ENCODE results near the gene GRID1.

GRID1 gene

DNA sequence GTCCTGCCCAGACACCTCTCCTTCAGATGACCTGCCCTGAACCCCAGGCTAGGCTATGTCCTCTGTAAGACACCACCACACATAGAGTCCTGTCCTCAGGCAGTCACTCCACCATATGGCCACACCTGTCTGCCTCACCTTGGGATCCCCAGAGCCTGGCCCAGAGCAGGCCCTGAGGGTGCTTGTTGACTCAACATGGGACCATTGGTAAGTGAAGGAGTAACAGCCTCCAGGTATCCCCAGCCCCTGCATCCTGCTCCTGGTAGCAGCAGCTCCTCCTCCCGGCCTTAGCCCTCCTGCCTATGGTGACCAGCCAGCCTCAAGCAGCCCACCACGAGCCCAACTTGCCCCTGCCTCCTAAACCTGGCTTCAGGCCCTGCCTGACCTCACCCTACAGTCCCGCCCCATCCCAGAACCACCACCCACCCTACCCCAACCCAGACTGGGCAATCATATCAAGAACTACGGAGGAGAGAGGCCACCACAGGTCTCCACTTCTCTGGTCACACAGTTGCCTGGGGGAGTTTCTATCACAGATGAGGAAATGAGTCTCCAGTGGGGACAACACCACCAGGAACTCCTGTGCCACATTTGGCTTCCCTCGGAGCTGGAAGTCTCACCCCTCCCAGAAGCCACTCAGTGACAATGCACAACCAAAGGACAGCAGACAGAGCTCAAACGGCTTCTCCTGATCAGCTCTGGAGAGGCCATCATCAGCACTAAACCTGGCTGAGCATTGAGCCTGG lies 136.6 kb downstream of the GRID1 start:
- no peaks in the 10 kb centered on the region for H3K9me3 ChIP-seq (ENCODE audit: low read depth, low read length)
- no peak overlapping the region for H3K9ac ChIP-seq (ENCODE audit: insufficient read length)
- no peak for DNase-seq (ENCODE audit: low read depth, low spot score)
- TF ChIP-seq POLR2AphosphoS5 (IDR thresholded peaks at IDR 0.05; ENCODE audit: borderline replicate concordance, low read depth, low read length): no peak
- TF ChIP-seq EZH2 (IDR thresholded peaks at IDR 0.05): no peak
- TF ChIP-seq FOXP2 (optimal IDR thresholded peaks at IDR 0.05; ENCODE audit: control extremely low read depth, extremely low read length, insufficient read depth): no peak
- H3K4me3 ChIP-seq: no peak overlapping the region
- H3K36me3 ChIP-seq (ENCODE audit: insufficient read depth, low read length): no peaks in the 10 kb centered on the region
- no peak overlapping the region for H3K27ac ChIP-seq

DNA sequence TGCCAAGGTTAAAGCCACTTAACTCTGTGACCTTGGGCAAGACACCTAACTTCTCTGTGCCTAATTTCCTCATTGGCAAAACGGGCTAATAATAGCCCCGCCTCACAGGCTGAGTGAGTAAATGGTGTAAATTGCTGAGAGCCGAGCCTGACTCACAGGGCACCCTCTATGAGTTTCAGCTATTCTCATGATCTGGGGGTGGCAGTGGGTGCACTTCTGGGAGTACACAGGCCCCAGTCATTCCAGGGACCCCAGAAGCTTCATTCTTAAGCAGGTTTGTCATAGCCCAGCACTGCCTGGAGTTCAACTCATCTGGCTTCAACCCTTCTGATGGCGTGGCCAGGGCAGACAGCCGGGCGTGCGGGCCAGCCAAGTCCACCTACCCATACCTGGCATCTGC lies 137.2 kb downstream of the GRID1 start:
- TF ChIP-seq EZH2 (IDR thresholded peaks at IDR 0.05) (no peak), FOXP2 (optimal IDR thresholded peaks at IDR 0.05; ENCODE audit: control extremely low read depth, extremely low read length, insufficient read depth) (no peak), POLR2AphosphoS5 (IDR thresholded peaks at IDR 0.05; ENCODE audit: borderline replicate concordance, low read depth, low read length) (no peak)
- H3K4me3 ChIP-seq: no peak overlapping the region

DNA sequence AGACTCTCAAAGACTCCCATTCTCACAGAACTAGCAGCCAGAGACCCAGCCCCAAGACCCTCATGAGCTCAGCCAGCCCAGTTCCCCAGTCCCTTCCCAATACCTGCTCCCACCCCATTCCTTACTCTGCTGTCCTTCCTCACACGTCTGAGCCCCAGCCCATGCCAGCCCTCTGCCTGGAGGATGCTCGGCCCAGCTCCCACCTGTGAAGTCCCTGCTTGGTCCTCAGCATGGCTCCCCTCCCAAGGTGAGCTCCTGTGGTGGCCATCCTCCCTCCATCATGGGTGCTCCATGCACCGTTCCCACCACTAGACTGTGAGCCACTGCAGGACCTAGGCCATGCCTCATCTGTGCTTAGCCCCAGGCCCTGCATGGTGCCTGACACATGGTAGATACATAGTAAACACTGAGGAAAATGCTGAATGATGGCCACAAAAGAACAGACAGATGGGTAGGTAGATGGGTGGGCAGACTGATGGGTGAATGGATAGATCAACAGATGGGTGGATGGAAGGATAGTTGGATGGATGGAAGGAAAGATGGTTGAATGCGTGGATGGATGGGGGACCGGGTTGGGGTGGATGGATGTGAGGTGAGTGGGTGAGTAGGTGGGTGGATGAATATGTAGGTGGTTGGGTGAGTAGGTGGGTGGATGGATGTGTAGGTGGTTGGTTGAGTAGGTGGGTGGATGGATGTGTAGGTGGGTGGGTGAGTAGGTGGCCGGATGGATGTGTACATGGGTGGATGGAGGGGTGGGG lies 138.9 kb downstream of the GRID1 start:
- Histone ChIP-seq H3K4me3 (no peak overlapping the region), H3K9ac (ENCODE audit: insufficient read length) (no peak overlapping the region), H3K27ac (no peak overlapping the region), H3K9me3 (ENCODE audit: low read depth, low read length) (no peaks in the 10 kb centered on the region), H3K36me3 (ENCODE audit: insufficient read depth, low read length) (no peaks in the 10 kb centered on the region)
- DNase-seq (ENCODE audit: low read depth, low spot score): no peak
- TF ChIP-seq FOXP2 (optimal IDR thresholded peaks at IDR 0.05; ENCODE audit: control extremely low read depth, extremely low read length, insufficient read depth) (no peak), POLR2AphosphoS5 (IDR thresholded peaks at IDR 0.05; ENCODE audit: borderline replicate concordance, low read depth, low read length) (no peak), EZH2 (IDR thresholded peaks at IDR 0.05) (no peak)

More for the DNA sequence above, 137.2 kb downstream of the GRID1 start:
- Histone ChIP-seq H3K9me3 (ENCODE audit: low read depth, low read length) (no peaks in the 10 kb centered on the region), H3K36me3 (ENCODE audit: insufficient read depth, low read length) (no peaks in the 10 kb centered on the region), H3K27ac (no peak overlapping the region), H3K9ac (ENCODE audit: insufficient read length) (no peak overlapping the region)
- DNase-seq (ENCODE audit: low read depth, low spot score): no peak

DNA sequence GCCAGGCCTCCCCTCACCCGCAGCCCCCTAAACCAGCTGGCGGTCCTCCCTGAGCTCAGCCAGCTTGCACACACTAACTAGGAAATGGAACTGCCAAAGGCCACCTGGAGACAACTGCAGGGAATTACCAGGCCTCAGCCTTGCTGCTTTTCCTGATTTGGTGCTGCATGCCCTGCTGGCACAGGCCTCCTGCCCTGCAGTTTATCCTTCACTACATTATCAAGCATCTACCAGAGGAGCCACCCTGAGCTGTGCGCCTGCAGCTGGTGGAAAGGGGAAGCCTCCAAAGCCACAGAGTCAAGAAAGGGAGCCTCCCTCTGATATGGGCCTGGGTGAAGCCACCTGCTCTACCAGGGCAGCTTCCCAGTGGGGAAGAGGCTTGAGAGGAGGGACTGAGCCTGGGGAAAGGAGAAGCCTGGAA lies 139.8 kb downstream of the GRID1 start:
- Histone ChIP-seq H3K9me3 (ENCODE audit: low read depth, low read length) (no peaks in the 10 kb centered on the region), H3K27ac (no peak overlapping the region), H3K4me3 (no peak overlapping the region), H3K36me3 (ENCODE audit: insufficient read depth, low read length) (no peaks in the 10 kb centered on the region), H3K9ac (ENCODE audit: insufficient read length) (no peak overlapping the region)
- DNase-seq (ENCODE audit: low read depth, low spot score): no peak
- TF ChIP-seq EZH2 (IDR thresholded peaks at IDR 0.05) (no peak), FOXP2 (optimal IDR thresholded peaks at IDR 0.05; ENCODE audit: control extremely low read depth, extremely low read length, insufficient read depth) (no peak), POLR2AphosphoS5 (IDR thresholded peaks at IDR 0.05; ENCODE audit: borderline replicate concordance, low read depth, low read length) (no peak)

DNA sequence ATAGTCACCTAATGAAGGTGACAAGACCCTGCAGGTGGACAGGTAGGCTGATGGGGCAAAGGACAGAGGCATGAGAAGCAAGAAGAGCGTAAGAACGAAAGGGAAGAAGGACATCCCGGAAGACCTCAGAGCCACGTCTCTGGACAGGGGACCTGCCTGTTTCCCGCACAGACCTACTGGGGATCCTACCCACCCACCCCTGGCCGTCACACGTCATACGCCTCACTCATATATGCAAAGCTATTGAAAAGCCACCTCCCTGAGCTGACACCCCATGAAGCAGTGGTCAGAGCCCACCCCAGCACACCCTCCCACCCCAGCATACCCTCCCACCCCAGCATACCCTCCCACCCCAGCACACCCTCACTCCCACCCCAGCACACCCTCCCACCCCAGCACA lies 140.6 kb downstream of the GRID1 start:
- DNase-seq (ENCODE audit: low read depth, low spot score): no peak
- H3K27ac ChIP-seq: no peak overlapping the region
- no peak overlapping the region for H3K9ac ChIP-seq (ENCODE audit: insufficient read length)
- H3K9me3 ChIP-seq (ENCODE audit: low read depth, low read length): no peaks in the 10 kb centered on the region
- H3K4me3 ChIP-seq: no peak overlapping the region
- no peak for TF ChIP-seq EZH2 (IDR thresholded peaks at IDR 0.05)
- no peaks in the 10 kb centered on the region for H3K36me3 ChIP-seq (ENCODE audit: insufficient read depth, low read length)

DNA sequence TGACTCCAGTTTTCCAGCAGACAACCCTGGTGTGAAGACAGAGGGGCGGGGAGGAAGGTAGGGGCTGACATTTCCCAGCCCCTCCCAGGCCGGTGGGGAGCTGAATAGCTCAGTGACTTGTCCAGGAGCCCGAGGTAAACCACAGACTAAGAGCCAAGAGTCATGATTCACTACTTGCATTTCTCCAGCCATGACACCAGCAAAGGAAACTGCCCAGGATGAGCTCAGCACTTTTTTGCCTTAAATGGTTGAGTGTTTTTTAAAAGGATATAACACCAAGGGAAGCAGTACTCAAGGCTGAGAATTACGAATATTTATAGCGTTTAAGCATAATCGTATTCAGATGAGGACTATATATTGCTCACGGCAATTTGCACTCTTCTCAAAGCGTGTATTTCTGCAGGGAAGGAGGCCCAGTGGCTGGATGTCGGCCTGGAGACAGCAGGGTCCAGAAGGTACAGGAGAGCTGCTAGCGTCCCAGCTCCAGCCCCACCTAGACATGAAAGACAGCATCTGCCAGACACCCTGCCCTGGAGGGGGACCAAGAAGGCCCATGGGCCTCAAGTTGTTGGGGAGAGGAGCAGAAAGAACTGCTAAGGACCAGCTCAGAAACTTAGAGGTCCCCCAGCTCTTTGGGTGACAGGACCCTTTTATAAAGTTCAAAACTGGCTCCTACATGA lies 141.4 kb downstream of the GRID1 start:
- no peak overlapping the region for H3K9ac ChIP-seq (ENCODE audit: insufficient read length)
- no peak overlapping the region for H3K27ac ChIP-seq
- no peak overlapping the region for H3K4me3 ChIP-seq
- TF ChIP-seq POLR2AphosphoS5 (IDR thresholded peaks at IDR 0.05; ENCODE audit: borderline replicate concordance, low read depth, low read length) (no peak), FOXP2 (optimal IDR thresholded peaks at IDR 0.05; ENCODE audit: control extremely low read depth, extremely low read length, insufficient read depth) (no peak), EZH2 (IDR thresholded peaks at IDR 0.05) (no peak)
- DNase-seq (ENCODE audit: low read depth, low spot score): no peak
- no peaks in the 10 kb centered on the region for H3K9me3 ChIP-seq (ENCODE audit: low read depth, low read length)
- no peaks in the 10 kb centered on the region for H3K36me3 ChIP-seq (ENCODE audit: insufficient read depth, low read length)

DNA sequence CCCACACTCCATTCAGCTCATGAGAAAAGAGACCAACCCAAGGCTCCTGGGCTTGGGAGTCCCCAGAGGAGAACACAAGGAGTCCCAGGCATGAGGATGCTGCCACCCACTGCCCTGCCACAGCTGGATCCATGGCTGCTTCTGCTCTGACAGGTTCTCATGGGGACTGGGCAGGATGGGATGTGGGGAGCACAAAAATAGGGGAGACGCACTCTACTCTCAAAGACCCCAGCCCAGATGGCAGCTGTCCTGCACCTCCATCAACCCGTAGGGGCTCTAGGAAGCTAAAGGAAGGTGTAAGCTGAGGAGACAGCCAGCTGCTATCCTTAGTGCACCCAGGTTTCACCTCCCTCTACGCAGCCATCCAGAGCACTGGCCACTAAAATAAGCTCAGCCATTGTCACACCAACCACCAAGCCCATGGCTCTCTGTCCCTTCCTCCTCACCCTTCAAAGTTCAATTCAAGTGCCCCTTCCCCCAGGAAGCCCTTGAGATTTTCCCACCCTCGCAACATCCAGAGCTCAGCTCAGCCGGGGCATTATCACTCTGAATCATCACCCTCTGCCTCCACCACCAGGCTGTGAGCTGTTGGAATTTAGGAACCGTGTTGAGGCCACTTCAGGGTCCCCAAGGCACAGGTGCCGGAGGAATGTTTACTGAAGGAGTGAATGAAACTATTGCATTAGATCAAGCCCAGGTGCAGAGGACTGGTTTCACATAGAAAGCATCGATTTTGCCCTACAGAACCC lies 142.1 kb downstream of the GRID1 start:
- no peak overlapping the region for H3K27ac ChIP-seq
- H3K9me3 ChIP-seq (ENCODE audit: low read depth, low read length): no peaks in the 10 kb centered on the region
- H3K36me3 ChIP-seq (ENCODE audit: insufficient read depth, low read length): no peaks in the 10 kb centered on the region
- no peak overlapping the region for H3K4me3 ChIP-seq
- H3K9ac ChIP-seq (ENCODE audit: insufficient read length): no peak overlapping the region
- no peak for TF ChIP-seq POLR2AphosphoS5 (IDR thresholded peaks at IDR 0.05; ENCODE audit: borderline replicate concordance, low read depth, low read length)
- no peak for TF ChIP-seq FOXP2 (optimal IDR thresholded peaks at IDR 0.05; ENCODE audit: control extremely low read depth, extremely low read length, insufficient read depth)
- TF ChIP-seq EZH2 (IDR thresholded peaks at IDR 0.05): no peak
- DNase-seq (ENCODE audit: low read depth, low spot score): no peak

DNA sequence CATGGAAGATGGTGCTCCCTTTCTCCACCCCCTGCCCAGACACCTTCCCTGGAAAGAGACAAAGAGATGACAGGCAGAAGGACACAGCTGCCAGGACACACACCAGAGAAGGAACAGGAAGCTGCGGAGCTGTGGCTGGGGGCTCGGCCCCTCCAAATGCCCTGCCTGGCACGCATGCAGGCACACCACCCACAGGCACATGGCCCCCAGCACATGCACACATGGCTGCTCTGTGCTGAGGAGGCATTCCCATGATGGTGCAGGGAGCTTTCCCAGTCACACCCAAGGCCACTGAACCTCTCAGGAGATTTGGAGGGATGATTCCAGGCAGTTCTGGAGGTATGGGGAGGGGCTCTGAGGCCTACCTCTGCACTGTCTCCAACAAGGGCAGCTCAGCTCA lies 143.3 kb downstream of the GRID1 start:
- no peak overlapping the region for H3K4me3 ChIP-seq
- no peaks in the 10 kb centered on the region for H3K9me3 ChIP-seq (ENCODE audit: low read depth, low read length)
- H3K27ac ChIP-seq: no peak overlapping the region
- TF ChIP-seq POLR2AphosphoS5 (IDR thresholded peaks at IDR 0.05; ENCODE audit: borderline replicate concordance, low read depth, low read length): no peak
- no peak for TF ChIP-seq FOXP2 (optimal IDR thresholded peaks at IDR 0.05; ENCODE audit: control extremely low read depth, extremely low read length, insufficient read depth)
- TF ChIP-seq EZH2 (IDR thresholded peaks at IDR 0.05): no peak
- no peak overlapping the region for H3K9ac ChIP-seq (ENCODE audit: insufficient read length)
- DNase-seq (ENCODE audit: low read depth, low spot score): no peak
- no peaks in the 10 kb centered on the region for H3K36me3 ChIP-seq (ENCODE audit: insufficient read depth, low read length)
